GM23338 (cell line): ENCODE results near the gene CTNND2.

Source experiments
- CREB1 ChIP-seq: fragments of 250-450 bp; sonication (Bioruptor Pico); IDR thresholded peaks from 2 replicates; pipeline ENCODE4 v1.5.0; 2020; ENCODE audit warnings: low read depth, mild to moderate bottlenecking, moderate library complexity
- CTCF ChIP-seq, 2 experiments: fragments of 200-600 bp in 1 of 2; sonication (generic) in 1 of 2; conservative IDR thresholded peaks; 2 replicates each; pipeline versions ENCODE4 v1.5.1 to v1.6.1; 2016 to 2017; ENCODE audit warnings: antibody characterized with exemption in 2 of 2, low read depth in 2 of 2, mild to moderate bottlenecking in 2 of 2, moderate library complexity in 1 of 2
- ETS1 ChIP-seq: IDR thresholded peaks from 2 replicates; pipeline ENCODE4 v1.6.1; 2016; ENCODE audit warnings: antibody characterized with exemption
- EZH2 ChIP-seq: fragments of 200-600 bp; sonication (generic); IDR thresholded peaks from one replicate; pipeline ENCODE4 v1.8.0; 2017; ENCODE audit warnings: antibody characterized with exemption, mild to moderate bottlenecking, low read depth; ENCODE audit not compliant: unreplicated experiment
- EZH2phosphoT487 ChIP-seq: fragments of 200-600 bp; sonication (generic); IDR thresholded peaks from one replicate; pipeline ENCODE4 v1.8.1; 2018; ENCODE audit warnings: antibody characterized with exemption; ENCODE audit not compliant: unreplicated experiment
- POLR2AphosphoS5 ChIP-seq: IDR thresholded peaks from 2 replicates; pipeline ENCODE4 v1.6.1; 2016; ENCODE audit warnings: antibody characterized with exemption, low read depth
- STAT1 ChIP-seq: IDR thresholded peaks from one replicate; pipeline ENCODE4 v1.6.1; 2016; ENCODE audit warnings: antibody characterized with exemption; ENCODE audit not compliant: unreplicated experiment

DNA sequence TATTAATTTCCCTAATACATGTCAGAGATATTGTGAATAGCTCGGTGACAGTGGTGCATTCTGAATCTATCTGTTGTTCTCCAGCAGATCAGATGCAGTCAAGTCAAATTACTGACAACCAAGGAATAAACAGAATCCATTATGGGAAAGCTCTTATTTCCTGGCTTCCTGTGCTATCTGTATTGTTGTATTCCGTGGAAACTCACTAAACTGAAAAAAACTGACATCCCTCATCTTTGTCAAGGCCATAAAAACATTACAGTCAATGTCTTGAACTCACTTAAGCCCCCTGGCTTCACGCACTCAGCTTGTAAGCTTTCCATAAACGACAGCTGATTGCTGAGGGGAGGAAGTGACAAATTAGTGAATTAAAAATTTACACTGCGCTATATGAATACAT, 245.9 kb downstream of the CTNND2 start:
- TF ChIP-seq EZH2phosphoT487 = no peak
- no peak for TF ChIP-seq CTCF (conservative IDR thresholded peaks at IDR 0.05; ENCODE audit: low read depth in 2 of 2)
- TF ChIP-seq ETS1 = no peak
- TF ChIP-seq EZH2 = no peak
- no peak for TF ChIP-seq CREB1 (CRISPR knock-in tag)
- no peak for TF ChIP-seq POLR2AphosphoS5
- no peak for TF ChIP-seq STAT1
